HepG2 (cell line): ENCODE results near the gene ZNF189. TPM values are rescaled to one million over a fixed set of nuclear protein-coding genes. Genes with fewer than 3 reads are reported as not detected.

Source experiments
- ARID4A ChIP-seq: sonication (generic); formaldehyde crosslinking; IDR thresholded peaks from 2 replicates; pipeline ENCODE4 v1.5.0; 2020; ENCODE audit warnings: mild to moderate bottlenecking, missing genetic modification reagents, borderline replicate concordance
- BCL6 ChIP-seq: IDR thresholded peaks from 2 replicates; pipeline ENCODE4 v1.6.1; 2016; ENCODE audit warnings: missing genetic modification reagents, missing compliant biosample characterization
- BORCS8-MEF2B ChIP-seq: sonication (generic); formaldehyde crosslinking; IDR thresholded peaks from 2 replicates; pipeline ENCODE4 v1.8.0; 2022; ENCODE audit warnings: mild to moderate bottlenecking, missing genetic modification reagents
- BRCA1 ChIP-seq: sonication (generic); formaldehyde crosslinking; IDR thresholded peaks from 2 replicates; pipeline ENCODE4 v1.4.0; 2020; ENCODE audit warnings: missing genetic modification reagents
- GATA4 ChIP-seq: sonication (generic); IDR thresholded peaks from 2 replicates; pipeline ENCODE4 v1.6.1; 2016; ENCODE audit warnings: antibody characterized with exemption, low read depth, borderline replicate concordance
- SALL1 ChIP-seq: sonication (generic); formaldehyde crosslinking; IDR thresholded peaks from 2 replicates; pipeline ENCODE4 v1.8.0; 2022; ENCODE audit warnings: mild to moderate bottlenecking, missing genetic modification reagents
- ZFP37 ChIP-seq: sonication (generic); formaldehyde crosslinking; IDR thresholded peaks from 2 replicates; pipeline ENCODE4 v1.4.0; 2020; ENCODE audit warnings: missing genetic modification reagents, borderline replicate concordance
- ZNF318 ChIP-seq: sonication (generic); formaldehyde crosslinking; IDR thresholded peaks from 2 replicates; pipeline ENCODE4 v1.4.0; 2020; ENCODE audit warnings: mild to moderate bottlenecking, missing genetic modification reagents
- ZNF326 ChIP-seq: sonication (generic); formaldehyde crosslinking; IDR thresholded peaks from 2 replicates; pipeline ENCODE4 v1.4.0; 2020; ENCODE audit warnings: missing genetic modification reagents, borderline replicate concordance
- ZNF816 ChIP-seq: sonication (generic); formaldehyde crosslinking; IDR thresholded peaks from 2 replicates; pipeline ENCODE4 v1.8.0; 2022; ENCODE audit warnings: missing genetic modification reagents, mild to moderate bottlenecking, borderline replicate concordance
- ZSCAN22 ChIP-seq: sonication (generic); formaldehyde crosslinking; IDR thresholded peaks from 2 replicates; pipeline ENCODE4 v1.4.0; 2020; ENCODE audit warnings: mild to moderate bottlenecking, missing genetic modification reagents
- ZXDC ChIP-seq: sonication (generic); formaldehyde crosslinking; IDR thresholded peaks from 2 replicates; pipeline ENCODE4 v1.5.0; 2020; ENCODE audit warnings: mild to moderate bottlenecking, missing genetic modification reagents
- polyA plus RNA-seq, 8 experiments: library from polyadenylated mRNA; depleted of rRNA in 3 of 8; stranded (reverse) in 7 of 8; unstranded in 1 of 8; fragments of >200 nt; fragmentation: Illumina TruSeq in 4 of 8; extraction: Trizol in 4 of 8; gene quantifications; 2 replicates each; pipeline versions ENCODE4 v1.2.1 to v1.2.3, GENCODE V29; 2011 to 2016; ENCODE audit warnings: low read depth in 4 of 8, missing spikeins in 1 of 8, mixed read lengths in 1 of 8; ENCODE audit not compliant: insufficient read depth in 1 of 8
- total RNA-seq, 5 experiments: library from RNA; depleted of rRNA; stranded (reverse); fragments of >200 nt; fragmentation: Illumina TruSeq; extraction: Trizol; gene quantifications; 2 replicates each; pipeline ENCODE4 v1.2.3, GENCODE V29; 2016; ENCODE audit warnings: low read depth in 1 of 5
- TF ChIP-seq, protein P1 (sequence below): IDR thresholded peaks from 2 replicates; pipeline ENCODE4 v1.6.1; 2016

ZNF189 gene
- total and polyA plus RNA-seq, 2 of the 13 experiments (the other 11 are each of a cell fraction or from before 2014, with no cell fraction given), result 8.4 to 50.0 TPM

DNA sequence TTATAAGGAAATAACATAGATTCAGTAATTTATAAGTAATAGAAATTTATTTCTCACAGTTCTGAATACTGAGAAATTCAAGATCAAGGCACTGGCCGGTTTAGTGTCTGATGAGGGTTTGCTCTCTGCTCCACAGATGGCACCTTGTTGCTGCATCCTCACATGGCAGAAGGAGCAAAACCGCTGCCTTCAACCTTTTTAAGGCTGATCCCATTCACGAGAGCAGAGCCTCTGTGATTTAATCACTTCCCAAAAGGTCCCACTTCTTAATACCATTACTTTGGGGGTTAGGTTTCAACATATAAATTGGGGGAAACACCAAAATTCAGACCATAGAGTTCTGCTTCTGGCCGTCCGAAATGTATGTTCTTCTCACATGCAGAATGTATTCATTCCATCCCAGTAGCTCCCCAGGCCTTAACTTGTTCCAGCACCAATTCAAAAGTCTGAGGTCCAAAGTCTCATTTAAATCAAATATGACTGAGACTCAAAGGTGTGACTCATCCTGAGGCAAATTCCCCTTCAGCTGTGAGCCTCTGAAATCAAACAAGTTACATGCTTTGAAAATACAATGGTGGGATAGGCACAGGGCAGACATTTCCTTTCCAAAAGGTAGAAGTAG, 44.4 kb upstream of the ZNF189 start (continued):
- TF ChIP-seq ZNF318 (CRISPR knock-in tag), result no peak
- TF ChIP-seq, protein P1, sequence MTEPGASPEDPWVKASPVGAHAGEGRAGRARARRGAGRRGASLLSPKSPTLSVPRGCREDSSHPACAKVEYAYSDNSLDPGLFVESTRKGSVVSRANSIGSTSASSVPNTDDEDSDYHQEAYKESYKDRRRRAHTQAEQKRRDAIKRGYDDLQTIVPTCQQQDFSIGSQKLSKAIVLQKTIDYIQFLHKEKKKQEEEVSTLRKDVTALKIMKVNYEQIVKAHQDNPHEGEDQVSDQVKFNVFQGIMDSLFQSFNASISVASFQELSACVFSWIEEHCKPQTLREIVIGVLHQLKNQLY (CRISPR knock-in tag), result peak; percentile 72; the same call in 1 of the 2 replicates
- peak; percentile 70; the same call in 1 of the 2 replicates for TF ChIP-seq GATA4
- TF ChIP-seq ZSCAN22 (CRISPR knock-in tag), result no peak
- TF ChIP-seq ZNF816 (CRISPR knock-in tag), result peak; percentile 53; the same call in 1 of the 2 replicates
- TF ChIP-seq BCL6 (CRISPR knock-in tag), result peak; percentile 65
- no peak for TF ChIP-seq BORCS8-MEF2B (CRISPR knock-in tag)
- TF ChIP-seq BRCA1 (CRISPR knock-in tag), result 0 out of 2 replicates have a peak, but pooled peaks have one; percentile 58
- TF ChIP-seq ARID4A (CRISPR knock-in tag), result peak; percentile 39; the same call in 1 of the 2 replicates
- TF ChIP-seq ZXDC (CRISPR knock-in tag), result no peak
- no peak for TF ChIP-seq ZFP37 (CRISPR knock-in tag)
- peak; percentile 87; the same call in 1 of the 2 replicates for TF ChIP-seq SALL1 (CRISPR knock-in tag)
- no peak for TF ChIP-seq ZNF326 (CRISPR knock-in tag)
